ENCODE data around the gene DSCAML1. TPM values are rescaled to one million over a fixed set of nuclear protein-coding genes. Genes with fewer than 3 reads are reported as not detected.

DSCAML1 gene
- total RNA-seq, 1 experiment from 2014 or later, result 0.15 TPM

- peaks cover 64 to 69% of the 10 kb centered on the region in 2 experiments for H3K4me1 Mint-ChIP-seq
- H4K91ac ChIP-seq (ENCODE audit: insufficient read length, low read depth, low read length), result no peak overlapping the region
- no peak for TF ChIP-seq CTCF (conservative IDR thresholded peaks at IDR 0.05)
Observed at GRCh38 chr11:117719480-117719879, 77.5 kb downstream of the DSCAML1 start.

More at GRCh38 chr11:117719480-117719879, 77.5 kb downstream of the DSCAML1 start:
- H3K27me3 Mint-ChIP-seq (ENCODE audit: low read depth), result peaks cover 41% of the 10 kb centered on the region
- H3K56ac ChIP-seq (ENCODE audit: insufficient read length, low read depth, low read length), result no peak overlapping the region
- H3K14ac ChIP-seq (ENCODE audit: insufficient read depth, low read length), result no peak overlapping the region
- H3K18ac ChIP-seq (ENCODE audit: insufficient read length, low read depth, low read length), result no peak overlapping the region
- WGBS (ENCODE audit: extremely low coverage, insufficient read length, low lambda C conversion rate), result no CpG with 5 or more reads among the region's 4 CpGs
- no peak overlapping the region for H3K4me2 ChIP-seq (ENCODE audit: insufficient read depth, insufficient read length, low read length)
- no peak overlapping the region for H3T11ph ChIP-seq (ENCODE audit: low read length)
- H2BK5ac ChIP-seq (ENCODE audit: insufficient read length, low read length), result no peak overlapping the region
- H3K9me3 ChIP-seq (ENCODE audit: control insufficient read depth, low read depth, low read length), result no peaks in the 10 kb centered on the region
- H2AFZ ChIP-seq (ENCODE audit: low read length), result no peak overlapping the region
- H4K20me1 ChIP-seq (ENCODE audit: control insufficient read depth, insufficient read depth, insufficient read length), result no peaks in the 10 kb centered on the region
- peaks cover 4% of the 10 kb centered on the region for H3K27me3 ChIP-seq (ENCODE audit: insufficient read depth, low read length)
- no peak overlapping the region for H2BK15ac ChIP-seq (ENCODE audit: low read depth, low read length)
- no peak overlapping the region for H2BK20ac ChIP-seq (ENCODE audit: low read depth, low read length, poor library complexity, severe bottlenecking)
- no peak overlapping the region for H3K27ac Mint-ChIP-seq
- peaks cover 11% of the 10 kb centered on the region for H3K4me1 ChIP-seq (ENCODE audit: insufficient read depth, low read length)
- H3K4ac ChIP-seq (ENCODE audit: low read depth, low read length), result no peak overlapping the region
- no peak overlapping the region for H3K4me3 Mint-ChIP-seq
- no peak overlapping the region for H4K8ac ChIP-seq (replicated peaks; ENCODE audit: insufficient read length, low read depth, low read length)
- no peak overlapping the region for H4K5ac ChIP-seq (ENCODE audit: insufficient read length, low read depth, low read length)
- H3K9me3 Mint-ChIP-seq, result no peaks in the 10 kb centered on the region; a peak in 1 of 5 replicates
- H2BK120ac ChIP-seq (ENCODE audit: low read depth, low read length, poor library complexity, severe bottlenecking), result no peak overlapping the region
- H3K27ac ChIP-seq (ENCODE audit: insufficient read length, low read depth, low read length), result no peak overlapping the region
- no peak overlapping the region for H2BK12ac ChIP-seq (ENCODE audit: insufficient read length, low read depth, low read length)
- H3K23ac ChIP-seq (ENCODE audit: insufficient read length, low read depth, low read length), result no peak overlapping the region
- DNase-seq, result no peak
- H3K23me2 ChIP-seq (ENCODE audit: insufficient read length, low read depth, low read length, poor library complexity, severe bottlenecking), result peaks cover 3% of the 10 kb centered on the region
- H3K36me3 Mint-ChIP-seq (ENCODE audit: insufficient read depth in 1 of 3, low read depth in 3 of 3), result no peaks in the 10 kb centered on the region
- no peak overlapping the region for H3K9ac ChIP-seq (ENCODE audit: extremely low read depth, insufficient read length, low read length)
- no peak overlapping the region for H2AK5ac ChIP-seq (ENCODE audit: insufficient read length, low read length)
- H3K79me1 ChIP-seq (ENCODE audit: insufficient read depth, low read depth, low read length, poor library complexity, severe bottlenecking), result no peaks in the 10 kb centered on the region
- no peaks in the 10 kb centered on the region for H3K79me2 ChIP-seq (ENCODE audit: insufficient read depth, low read length)

Measured in H9 (cell line).